ELR (cell line): ENCODE results near the gene OGFOD2.
"Not testable (repeated sequence)": the region's sequence is repeated elsewhere in the genome, so short reads cannot be mapped to it uniquely, and the experiment has no call there.

Experiments used
- DNase-seq: peaks from one replicate; pipeline ENCODE4 v3.0.0-alpha.2; 2015; ENCODE audit warnings: low read depth

The OGFOD2 gene

GRCh38 chr12:123005081-123005626, 30.1 kb downstream of the OGFOD2 start:
- DNase-seq, result no peak

GRCh38 chr12:123006977-123007376, 31.9 kb downstream of the OGFOD2 start:
- DNase-seq, result no peak

GRCh38 chr12:123010110-123010509, 35.1 kb downstream of the OGFOD2 start:
- no peak for DNase-seq

- DNase-seq, result no peak
Measured at GRCh38 chr12:123010681-123011080, 35.6 kb downstream of the OGFOD2 start.

GRCh38 chr12:123011701-123012100, 36.7 kb downstream of the OGFOD2 start:
- DNase-seq, result no peak

- no peak for DNase-seq
Measured at GRCh38 chr12:123013185-123014095, 38.4 kb downstream of the OGFOD2 start.

- DNase-seq, result not testable (repeated sequence)
Measured at GRCh38 chr12:123014473-123014872, 39.4 kb downstream of the OGFOD2 start.

GRCh38 chr12:123017753-123018152, 42.7 kb downstream of the OGFOD2 start:
- DNase-seq, result no peak

GRCh38 chr12:123019841-123020138, 44.7 kb downstream of the OGFOD2 start:
- DNase-seq, result no peak

- no peak for DNase-seq
Measured at GRCh38 chr12:123021688-123022604, 46.9 kb downstream of the OGFOD2 start.

- no peak for DNase-seq
Measured at GRCh38 chr12:123022846-123023245, 47.8 kb downstream of the OGFOD2 start.

GRCh38 chr12:123024819-123025391, 49.9 kb downstream of the OGFOD2 start:
- peak; percentile 67 for DNase-seq

- no peak for DNase-seq
Measured at GRCh38 chr12:123026094-123026853, 51.2 kb downstream of the OGFOD2 start.

- DNase-seq, result no peak
Measured at GRCh38 chr12:123027726-123028445, 52.8 kb downstream of the OGFOD2 start.

- DNase-seq, result no peak
Measured at GRCh38 chr12:123028475-123028874, 53.4 kb downstream of the OGFOD2 start.

- DNase-seq, result no peak
Measured at GRCh38 chr12:123029550-123029949, 54.5 kb downstream of the OGFOD2 start.
